A673 (cell line): ENCODE data around the gene EFCAB5.

Source experiments
- EZH2 ChIP-seq: fragments of 200-600 bp; sonication (generic); IDR thresholded peaks from 2 replicates; pipeline ENCODE4 v1.6.1; 2017; ENCODE audit warnings: borderline replicate concordance, low read depth, mild to moderate bottlenecking, mixed read lengths, antibody characterized with exemption, low read length; ENCODE audit not compliant: poor library complexity, severe bottlenecking
- TF ChIP-seq, protein P1 (sequence below): fragments of 300-800, 200-600 bp; sonication (generic); conservative IDR thresholded peaks from 2 replicates; pipeline ENCODE4 v1.5.1; 2017; ENCODE audit warnings: low read depth, mild to moderate bottlenecking, antibody characterized with exemption, low read length, moderate library complexity, mixed read lengths

DNA sequence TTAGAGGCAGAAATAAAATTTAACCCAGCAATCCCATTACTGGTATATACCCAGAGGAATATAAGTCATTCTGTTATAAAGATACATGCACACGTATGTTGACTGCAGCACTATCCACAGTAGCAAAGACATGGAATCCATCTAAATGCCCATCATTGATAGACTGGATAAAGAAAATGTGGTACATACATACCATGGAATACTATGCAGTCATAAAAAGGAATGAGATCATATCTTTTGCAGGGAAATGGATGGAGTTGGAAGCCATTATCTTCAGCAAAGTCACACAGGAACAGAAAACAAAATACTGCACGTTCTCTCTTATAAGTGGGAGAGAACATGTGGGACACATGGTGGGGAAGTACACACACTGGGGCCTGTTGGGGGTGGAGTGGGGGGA, 34.5 kb upstream of the EFCAB5 start:
- TF ChIP-seq, protein P1, sequence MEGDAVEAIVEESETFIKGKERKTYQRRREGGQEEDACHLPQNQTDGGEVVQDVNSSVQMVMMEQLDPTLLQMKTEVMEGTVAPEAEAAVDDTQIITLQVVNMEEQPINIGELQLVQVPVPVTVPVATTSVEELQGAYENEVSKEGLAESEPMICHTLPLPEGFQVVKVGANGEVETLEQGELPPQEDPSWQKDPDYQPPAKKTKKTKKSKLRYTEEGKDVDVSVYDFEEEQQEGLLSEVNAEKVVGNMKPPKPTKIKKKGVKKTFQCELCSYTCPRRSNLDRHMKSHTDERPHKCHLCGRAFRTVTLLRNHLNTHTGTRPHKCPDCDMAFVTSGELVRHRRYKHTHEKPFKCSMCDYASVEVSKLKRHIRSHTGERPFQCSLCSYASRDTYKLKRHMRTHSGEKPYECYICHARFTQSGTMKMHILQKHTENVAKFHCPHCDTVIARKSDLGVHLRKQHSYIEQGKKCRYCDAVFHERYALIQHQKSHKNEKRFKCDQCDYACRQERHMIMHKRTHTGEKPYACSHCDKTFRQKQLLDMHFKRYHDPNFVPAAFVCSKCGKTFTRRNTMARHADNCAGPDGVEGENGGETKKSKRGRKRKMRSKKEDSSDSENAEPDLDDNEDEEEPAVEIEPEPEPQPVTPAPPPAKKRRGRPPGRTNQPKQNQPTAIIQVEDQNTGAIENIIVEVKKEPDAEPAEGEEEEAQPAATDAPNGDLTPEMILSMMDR: no peak
- no peak for TF ChIP-seq EZH2
